Measurements from ENCODE around the gene DPH7.
A peak's percentile ranks its signal among the peaks of the same experiment; 100 is the strongest.
"Not testable (repeated sequence)": the region's sequence is repeated elsewhere in the genome, so short reads cannot be mapped to it uniquely, and the experiment has no call there.

DPH7 gene

DNA sequence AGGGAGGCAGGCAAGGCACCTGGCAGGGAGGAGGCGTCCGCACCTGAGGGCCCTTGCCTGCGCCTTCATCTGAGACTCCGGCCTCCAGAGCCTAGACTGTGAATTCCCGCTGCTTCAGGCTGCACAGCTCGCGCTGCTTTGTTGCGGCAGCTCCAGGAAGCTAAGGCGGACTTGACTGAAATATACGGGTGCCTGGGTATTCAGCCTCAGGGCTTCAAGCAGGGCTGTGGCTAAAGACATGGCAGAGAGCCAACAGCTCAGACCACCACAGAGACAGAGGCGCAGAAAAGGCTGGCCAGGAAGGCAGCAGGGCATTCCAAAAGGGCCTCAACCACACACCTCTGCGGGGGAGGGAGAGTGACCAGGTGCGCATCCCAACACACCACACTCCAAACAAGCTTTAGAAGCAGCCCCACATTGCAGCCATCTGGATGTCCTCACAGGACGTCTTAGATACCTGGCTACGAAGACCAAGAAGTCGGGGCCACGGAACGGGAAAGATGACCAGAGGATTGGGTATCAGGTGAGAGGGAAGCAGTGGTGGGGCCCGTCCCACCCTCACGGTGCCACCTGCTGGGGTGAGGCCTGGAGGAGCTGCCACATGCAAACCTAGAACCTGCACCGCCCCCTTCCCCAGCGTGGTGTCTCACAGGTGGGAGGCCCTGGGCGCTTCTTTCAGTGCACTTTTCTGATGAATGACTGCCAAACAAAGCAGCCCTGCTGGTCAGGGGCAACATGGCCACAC is 1.7 kb upstream of the DPH7 start:
- DNase-seq (ENCODE audit: low read depth), result no peak

GRCh38 chr9:137579259-137579604 is 507 bp upstream of the DPH7 start:
- no peak for DNase-seq (ENCODE audit: low read depth)

GRCh38 chr9:137575716-137576411 is 2.9 kb downstream of the DPH7 start:
- DNase-seq (ENCODE audit: low read depth), result no peak

DNA sequence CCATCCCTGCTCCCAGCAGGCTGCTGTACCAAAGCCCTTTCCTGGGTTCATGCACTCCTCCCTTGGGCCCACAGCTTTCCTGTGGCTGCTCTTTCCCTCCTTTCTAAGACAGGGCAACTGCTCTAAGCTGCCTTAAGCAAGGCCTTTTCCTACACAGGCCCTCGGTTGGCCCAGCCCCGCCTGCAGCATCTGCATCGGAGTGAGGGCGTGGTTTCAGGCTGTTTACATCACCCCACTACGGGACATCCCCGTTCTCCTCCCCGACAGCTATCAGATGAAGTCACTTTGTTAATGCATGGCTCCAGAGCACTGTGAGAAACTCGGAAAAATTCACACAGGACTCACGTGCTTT is 3.4 kb downstream of the DPH7 start:
- no peak for DNase-seq (ENCODE audit: low read depth)

GRCh38 chr9:137574192-137574591 is 4.5 kb downstream of the DPH7 start:
- DNase-seq (ENCODE audit: low read depth), result no peak

DNA sequence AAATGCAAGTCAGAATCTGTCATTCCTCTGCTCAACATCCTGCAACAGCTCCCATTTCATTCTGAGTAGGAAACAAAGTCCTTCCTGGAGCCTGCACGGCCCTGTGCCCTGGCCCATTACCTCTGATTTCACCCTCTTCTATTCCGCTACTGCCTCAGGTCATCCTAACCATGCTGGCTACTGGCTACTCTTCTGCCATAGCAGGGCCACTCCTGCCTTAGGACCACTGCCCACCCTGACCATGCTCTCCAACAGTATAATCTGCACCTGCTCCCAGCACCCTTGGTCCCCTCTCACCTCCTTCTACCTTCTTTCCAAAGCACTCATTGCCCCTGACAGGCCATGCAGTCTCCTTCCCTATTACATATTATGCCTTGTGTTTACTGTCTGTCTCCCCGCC is 8.2 kb downstream of the DPH7 start:
- DNase-seq (ENCODE audit: low read depth), result no peak

GRCh38 chr9:137569609-137570203 is 9.0 kb downstream of the DPH7 start:
- no peak for DNase-seq (ENCODE audit: low read depth)

DNA sequence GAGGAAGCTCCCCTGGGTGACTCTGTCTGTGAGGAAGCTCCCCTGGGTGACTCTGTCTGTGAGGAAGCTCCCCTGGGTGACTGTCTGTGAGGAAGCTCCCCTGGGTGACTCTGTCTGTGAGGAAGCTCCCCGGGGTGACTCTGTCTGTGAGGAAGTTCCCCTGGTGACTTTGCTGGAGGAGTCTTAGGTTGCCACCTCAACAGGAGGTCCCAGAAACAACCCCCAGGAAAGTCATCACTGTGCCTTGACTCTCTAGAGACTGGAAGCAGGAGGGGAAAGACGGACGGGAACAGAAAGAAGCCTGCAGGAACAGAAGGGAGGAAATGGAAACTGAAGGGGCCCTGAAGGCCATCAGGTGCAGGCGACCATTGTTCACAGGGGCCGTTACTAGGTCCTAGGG is 10.3 kb downstream of the DPH7 start:
- not testable (repeated sequence) for DNase-seq (ENCODE audit: low read depth)

DNA sequence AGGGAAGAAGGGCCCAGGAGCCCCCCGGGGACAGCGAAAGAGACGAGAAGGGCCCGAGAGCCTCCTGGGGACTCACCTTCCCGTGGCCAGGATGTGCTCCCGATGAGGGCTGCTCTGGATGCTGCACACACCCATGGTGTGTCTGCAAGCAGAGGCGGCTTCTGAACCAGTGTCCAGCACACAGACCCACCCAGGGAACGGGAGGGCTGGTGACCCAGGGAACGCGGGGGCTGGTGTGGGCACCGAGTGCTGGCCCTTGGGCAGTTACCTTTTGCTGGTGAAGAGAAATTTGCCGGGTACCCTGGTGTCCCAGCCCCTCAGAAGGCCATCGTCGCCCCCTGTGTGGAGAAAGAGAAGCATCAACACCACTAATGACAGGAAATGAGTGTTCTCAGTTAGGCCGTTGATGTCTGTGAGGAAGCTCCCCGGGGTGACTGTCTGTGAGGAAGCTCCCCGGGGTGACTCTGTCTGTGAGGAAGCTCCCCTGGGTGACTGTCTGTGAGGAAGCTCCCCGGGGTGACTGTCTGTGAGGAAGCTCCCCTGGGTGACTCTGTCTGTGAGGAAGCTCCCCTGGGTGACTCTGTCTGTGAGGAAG is 13.8 kb downstream of the DPH7 start:
- DNase-seq (ENCODE audit: low read depth), result no peak

GRCh38 chr9:137564134-137564533 is 14.6 kb downstream of the DPH7 start:
- DNase-seq (ENCODE audit: low read depth), result no peak

DNA sequence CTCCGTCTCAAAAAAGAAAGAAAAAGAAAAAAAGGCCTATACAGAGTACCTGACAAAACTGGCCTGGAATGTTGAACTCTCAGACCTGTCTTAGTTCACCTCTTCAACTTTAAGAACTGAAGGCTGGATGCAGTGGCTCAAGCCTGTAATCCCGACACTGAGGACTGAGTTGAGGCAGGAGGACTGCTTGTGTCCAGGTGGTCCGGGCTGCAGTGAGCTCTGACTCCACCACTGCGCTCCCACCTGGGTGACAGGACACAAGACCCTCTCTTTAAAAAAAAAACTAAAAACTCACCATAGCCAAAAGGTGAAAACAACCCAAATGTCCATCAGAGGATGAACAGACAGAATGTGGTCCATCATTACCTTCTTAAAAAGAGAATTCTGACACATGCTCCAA is 20.6 kb downstream of the DPH7 start:
- DNase-seq (ENCODE audit: low read depth), result no peak

DNA sequence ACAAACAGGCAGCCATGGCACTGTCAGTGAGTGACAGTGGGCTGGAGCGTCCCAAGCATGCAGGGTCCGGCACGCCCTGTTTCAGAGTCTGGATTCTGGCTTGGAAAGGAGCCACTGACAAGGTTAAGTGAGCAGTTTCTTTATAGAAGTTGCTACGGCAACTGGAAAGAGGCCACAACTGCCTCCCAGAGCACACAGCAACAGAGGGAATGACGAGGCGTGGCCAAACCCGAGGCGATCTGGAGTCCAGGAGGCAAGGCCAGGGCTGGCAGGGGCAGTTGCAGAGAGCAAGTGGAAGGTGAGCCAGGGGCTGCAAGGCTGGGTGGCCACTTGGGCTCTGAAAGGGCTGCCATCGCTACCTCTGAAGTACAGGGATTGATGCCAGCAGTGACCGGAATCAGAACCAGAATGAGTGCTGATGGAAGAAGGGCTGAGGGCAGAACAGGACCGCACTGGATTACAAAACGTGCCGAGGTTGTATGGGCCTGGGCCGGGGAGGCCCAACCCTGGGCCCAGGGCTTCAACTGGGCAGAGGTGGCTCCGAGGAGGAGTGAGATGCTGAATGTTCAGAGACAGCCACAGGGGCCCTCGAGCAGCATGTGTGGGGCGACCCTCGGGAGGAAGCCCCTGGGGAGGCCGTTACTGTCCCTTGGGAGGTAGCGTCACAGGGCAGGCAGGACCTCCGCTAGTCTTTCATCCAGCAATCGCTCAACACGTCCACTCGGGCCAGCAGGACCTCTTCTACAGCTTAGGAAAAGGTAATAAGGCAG is 22.5 kb downstream of the DPH7 start:
- DNase-seq (ENCODE audit: low read depth), result no peak

- no peak for DNase-seq (ENCODE audit: low read depth)
Measured at GRCh38 chr9:137555179-137555578, 23.5 kb downstream of the DPH7 start.

DNA sequence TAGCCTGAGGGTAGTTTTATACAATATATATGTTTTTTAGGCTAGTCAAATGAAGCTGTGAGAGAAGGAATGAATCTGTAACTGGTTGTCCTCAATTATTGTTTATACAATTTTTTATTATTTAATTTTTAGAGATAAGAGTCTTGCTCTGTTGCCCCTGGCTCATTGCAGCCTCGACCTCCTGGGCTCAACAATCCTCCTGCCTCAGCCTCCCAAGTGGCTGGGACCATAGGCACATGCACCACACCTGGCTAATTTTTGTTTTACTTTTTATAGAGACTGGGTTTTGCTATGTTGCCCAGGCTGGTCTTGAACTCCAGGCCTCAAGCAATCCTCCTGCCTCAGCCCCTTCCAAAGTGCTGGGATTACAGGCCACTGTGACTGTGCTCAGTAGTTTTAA is 24.4 kb downstream of the DPH7 start:
- DNase-seq (ENCODE audit: low read depth), result no peak

- not testable (repeated sequence) for DNase-seq (ENCODE audit: low read depth)
Measured at GRCh38 chr9:137553654-137554053, 25.1 kb downstream of the DPH7 start.

- DNase-seq (ENCODE audit: low read depth), result no peak
Measured at GRCh38 chr9:137552022-137552768, 26.5 kb downstream of the DPH7 start.

GRCh38 chr9:137551264-137552021 is 27.3 kb downstream of the DPH7 start, which contains the start of gene MRPL41:
MRPL41 (plus strand) TSS chr9:137551879; CDS start chr9:137552082, 203 bp downstream.
- peak; percentile 85 for DNase-seq (ENCODE audit: low read depth)

DNA sequence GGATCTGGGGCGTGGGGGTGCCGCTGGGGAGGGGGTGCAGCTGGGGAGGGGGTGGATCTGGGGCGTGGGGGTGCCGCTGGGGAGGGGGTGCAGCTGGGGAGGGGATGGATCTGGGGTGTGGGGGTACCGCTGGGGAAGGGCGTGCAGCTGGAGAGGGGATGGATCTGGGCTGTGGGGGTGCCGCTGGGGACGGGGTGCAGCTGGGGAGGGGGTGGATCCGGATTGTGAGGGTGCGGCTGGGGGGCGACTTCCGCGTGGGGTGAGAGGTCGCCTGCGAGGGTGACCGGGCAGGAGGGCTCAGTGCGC is 27.8 kb downstream of the DPH7 start:
- not testable (repeated sequence) for DNase-seq (ENCODE audit: low read depth)

GRCh38 chr9:137550231-137550621 is 28.5 kb downstream of the DPH7 start, which contains the start of gene PNPLA7:
PNPLA7 (minus strand) TSS chr9:137550402; CDS start chr9:137550197, 205 bp downstream.
- DNase-seq (ENCODE audit: low read depth), result peak; percentile 37

DNA sequence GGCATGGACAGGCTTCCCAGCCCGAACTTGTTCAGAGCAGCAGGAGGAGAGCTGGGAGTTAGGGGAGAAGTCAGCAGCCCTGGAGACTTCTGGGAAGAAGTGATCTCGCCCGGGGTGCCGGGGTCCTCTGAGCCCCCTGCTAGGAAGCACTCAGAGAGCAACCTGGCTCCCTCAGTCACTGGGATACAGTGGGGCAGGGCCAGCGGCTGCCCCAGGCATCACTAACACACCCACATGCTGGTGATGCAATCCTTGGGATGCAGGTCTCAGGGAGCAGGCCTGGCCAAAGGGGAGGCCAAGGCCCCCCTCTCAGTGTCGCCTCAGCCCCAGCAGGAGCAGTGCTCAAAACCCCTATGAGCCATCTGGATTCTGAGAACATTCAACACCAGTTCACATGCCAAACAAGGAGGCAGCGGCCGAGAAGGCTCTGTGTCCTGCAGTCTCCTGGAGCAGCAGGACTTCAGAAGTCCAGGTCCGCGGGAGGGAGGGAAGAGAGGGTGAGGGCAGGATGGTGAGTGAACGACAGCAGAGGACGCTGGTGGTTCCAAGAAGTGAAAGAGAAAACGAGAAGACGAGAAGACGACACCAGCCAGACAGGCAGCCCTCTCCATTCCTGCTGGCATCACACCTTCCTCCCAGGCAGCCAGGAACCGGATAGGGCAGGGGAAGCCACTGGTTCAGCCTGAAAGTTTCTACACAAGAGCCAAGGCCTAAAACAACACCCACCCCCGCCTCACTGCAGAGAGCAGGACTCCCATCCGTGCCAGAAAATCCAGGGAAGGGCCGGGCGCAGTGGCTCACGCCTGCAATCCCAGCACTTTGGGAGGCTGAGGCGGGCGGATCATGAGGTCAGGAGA is 30.8 kb downstream of the DPH7 start:
- no peak for DNase-seq (ENCODE audit: low read depth)

Measured in activated T-cell treated with anti-CD3 and anti-CD28 coated beads for 1 hour (primary cell).